DMS114 treated with DMSO at 0.1 percent for 48 hours (cell line): Measurements from ENCODE around the gene LRCH3.

ENCODE experiments used
- DNase-seq: peaks from one replicate; lab custom pipeline; 2025; ENCODE audit not compliant: unreplicated experiment; lab: John Stamatoyannopoulos, UW

Gene LRCH3

DNA sequence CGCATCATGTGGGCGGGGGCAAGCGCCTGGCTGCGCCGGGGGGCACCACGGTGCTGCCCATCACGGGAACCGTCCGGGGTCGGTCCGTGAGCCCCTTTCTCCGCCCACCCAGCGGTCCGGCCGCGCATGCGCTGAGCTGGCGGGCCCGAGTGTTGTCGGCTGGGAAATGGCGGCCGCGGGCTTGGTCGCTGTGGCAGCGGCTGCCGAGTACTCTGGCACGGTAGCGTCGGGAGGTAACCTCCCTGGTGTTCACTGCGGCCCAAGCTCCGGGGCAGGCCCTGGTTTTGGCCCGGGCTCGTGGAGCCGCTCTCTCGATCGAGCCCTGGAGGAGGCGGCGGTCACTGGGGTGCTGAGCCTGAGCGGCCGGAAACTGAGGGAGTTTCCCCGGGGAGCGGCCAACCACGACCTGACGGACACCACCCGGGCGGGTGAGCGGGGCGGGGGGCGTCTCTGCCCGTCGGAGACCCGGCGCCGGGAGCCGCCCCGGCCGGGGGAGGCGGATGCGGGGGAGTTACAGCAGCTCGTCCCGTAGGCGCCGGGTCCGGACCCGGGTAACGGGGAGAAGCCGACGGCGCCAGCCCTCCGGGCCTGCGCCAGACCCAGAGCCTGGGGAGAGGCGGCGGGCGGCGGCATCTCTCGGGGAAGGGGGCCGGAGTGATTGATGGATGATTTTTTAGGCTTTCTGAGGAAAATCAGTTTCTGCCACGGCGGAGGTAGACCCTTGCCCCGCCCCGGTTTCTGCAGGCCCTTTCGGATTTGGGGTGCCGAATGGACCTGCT lies at the start of gene LRCH3:
Gene LRCH3 (plus strand): TSS at position 142 of the 779 bp plus-strand sequence. CDS start 25 bp downstream, at position 167.
- peak; percentile 70 for DNase-seq

DNA sequence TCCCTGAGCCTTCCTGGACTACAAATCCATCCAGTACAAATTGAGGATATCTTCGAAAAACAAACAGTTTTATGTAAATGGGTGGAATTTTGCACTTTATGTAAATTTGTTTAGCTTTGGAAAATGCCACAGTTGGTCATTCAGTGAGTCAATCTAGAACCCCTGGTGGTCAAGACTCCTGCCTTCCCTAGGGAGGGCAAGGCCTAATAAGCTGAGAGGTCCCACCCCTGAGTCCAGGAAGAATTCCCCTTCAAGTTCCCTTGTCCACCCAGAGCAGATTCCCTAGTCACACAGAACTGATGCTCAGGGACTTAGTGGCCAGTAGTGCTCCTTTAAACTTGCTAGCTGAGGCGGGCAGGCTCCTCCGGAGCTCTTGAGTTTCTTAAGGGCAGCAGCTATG lies 48.3 kb upstream of the LRCH3 start:
- no peak for DNase-seq

DNA sequence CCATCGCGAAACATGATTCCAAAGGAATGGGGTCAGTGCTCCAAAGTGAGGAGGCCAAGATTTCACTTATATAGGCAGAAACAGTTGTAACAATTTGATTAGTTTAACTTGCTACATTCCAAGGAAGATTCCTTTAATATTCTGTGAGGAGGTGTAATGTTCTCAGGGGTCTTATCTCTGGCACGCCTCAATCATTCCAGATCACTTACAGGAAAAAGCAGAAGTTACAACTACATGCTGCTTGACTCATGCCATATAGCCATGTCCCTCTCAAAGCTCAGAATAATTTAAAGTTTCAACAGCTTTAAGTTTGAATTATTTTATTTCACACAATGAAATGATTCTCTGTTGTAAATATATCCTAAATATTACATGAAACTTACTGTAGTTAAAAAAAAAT lies 44.8 kb upstream of the LRCH3 start:
- no peak for DNase-seq

- no peak for DNase-seq
Measured at GRCh38 chr3:197746801-197747237, 44.2 kb upstream of the LRCH3 start.

DNA sequence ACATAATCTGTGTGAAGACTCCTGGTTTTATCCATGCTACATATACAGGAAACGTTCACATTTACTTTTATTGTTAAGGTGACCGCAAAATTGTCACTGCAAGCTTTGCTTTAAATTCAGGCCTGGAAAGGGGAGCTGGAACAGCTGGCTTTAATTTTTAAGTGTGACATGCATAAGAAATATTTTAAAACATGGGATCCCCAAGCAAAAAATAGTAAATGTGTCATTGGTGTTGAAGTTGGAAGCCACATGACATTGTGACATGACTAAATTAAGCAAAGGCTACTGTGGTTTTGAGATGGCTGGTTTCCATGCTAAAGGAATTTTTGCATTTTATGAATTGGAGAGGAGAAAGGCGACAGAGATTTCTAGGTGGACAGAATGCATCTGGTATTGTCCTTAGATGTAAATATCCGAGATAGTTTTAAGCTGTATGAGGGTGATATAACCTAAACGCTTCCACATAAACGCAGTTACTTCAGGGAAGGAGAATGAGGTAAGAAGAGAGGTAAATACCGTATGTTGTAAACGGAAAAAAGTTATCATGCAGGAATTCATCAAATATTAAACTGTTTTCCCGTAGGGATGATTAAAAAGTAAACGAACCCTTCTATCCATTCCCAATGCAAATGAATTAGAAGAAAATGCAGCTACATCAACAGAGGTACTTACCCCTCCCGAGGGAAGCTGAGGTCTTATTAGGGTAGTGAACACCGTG lies 42.3 kb upstream of the LRCH3 start:
- no peak for DNase-seq

DNA sequence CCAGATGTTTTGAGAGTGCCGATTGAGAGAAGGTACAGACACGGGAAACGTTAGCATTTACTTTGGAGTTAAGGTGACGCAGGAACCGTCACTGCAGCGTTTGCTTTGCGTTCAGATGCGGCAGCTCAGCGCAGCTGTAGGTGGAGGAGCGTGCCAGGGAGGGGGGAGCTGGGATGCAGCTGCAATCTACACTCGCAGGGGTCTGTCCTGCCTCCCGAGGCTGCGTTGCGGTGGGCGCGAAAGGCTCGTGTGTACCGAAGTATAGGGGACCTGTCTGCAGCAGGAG lies 41.8 kb upstream of the LRCH3 start:
- peak; percentile 69 for DNase-seq

GRCh38 chr3:197749601-197750395 lies 41.3 kb upstream of the LRCH3 start, which contains the start of gene FYTTD1:
FYTTD1 (plus strand) TSS chr3:197749883; CDS start chr3:197749972, 89 bp downstream.
- DNase-seq: peak; percentile 74

DNA sequence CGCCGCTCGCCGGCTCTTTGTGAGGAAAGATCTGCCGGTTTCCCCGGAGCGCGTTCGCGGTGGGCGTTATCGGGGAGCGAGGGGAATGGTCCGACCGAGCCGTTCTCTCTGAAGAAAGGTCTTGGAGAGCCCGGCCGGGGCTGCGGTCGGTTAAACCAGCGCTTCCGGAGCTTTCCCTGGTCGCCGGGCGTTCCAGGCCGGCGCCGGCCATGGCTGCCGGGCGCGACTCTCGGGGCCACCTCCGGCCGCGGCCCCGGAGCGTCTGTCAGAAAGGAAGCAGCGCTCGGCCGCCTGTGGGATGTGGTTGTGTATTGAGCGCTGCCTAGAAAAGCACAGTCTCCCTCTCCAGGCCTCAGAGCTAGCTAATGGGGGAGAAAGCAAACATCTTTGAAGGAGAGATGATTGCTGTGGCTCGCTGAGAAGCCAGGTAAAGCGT lies 40.6 kb upstream of the LRCH3 start:
- DNase-seq: peak; percentile 39

GRCh38 chr3:197750858-197751737 lies 40.0 kb upstream of the LRCH3 start:
- DNase-seq: no peak

DNA sequence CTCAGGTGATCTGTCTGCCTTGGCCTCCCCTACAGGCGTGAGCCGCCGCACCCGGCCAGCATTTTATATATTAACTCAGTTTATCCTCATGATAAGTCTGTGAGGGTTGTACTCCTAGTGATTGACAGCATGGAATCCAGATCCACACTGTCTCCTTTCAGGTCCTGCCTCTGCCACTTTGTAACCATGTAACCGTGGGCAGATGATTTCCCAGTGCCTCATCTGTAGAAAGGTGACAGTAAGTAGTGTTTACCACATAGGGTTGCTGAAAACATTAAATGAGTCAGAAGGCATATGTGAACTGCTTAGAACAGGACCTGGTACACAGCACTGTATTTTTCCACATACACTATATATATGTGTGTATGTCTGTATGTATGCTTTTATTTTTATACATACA lies 38.9 kb upstream of the LRCH3 start:
- DNase-seq: no peak

DNA sequence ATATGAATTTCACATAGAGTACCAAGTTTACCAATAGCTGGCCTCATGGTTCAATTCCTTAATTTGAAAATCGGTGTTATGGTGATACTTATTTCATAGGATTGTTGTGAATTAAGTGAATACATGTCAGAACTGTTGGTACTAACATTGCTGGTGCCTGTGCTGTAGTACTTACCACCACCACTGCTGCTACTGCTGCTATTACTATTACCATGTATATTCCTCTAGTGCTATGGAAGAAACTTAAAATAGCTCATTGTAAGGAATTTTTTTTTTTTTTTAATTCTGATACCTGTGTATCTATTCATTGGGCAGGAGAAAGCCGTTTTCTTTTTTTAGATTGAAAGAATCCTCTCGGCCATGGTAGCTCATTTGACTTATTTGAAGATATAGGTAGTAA lies 37.8 kb upstream of the LRCH3 start:
- no peak for DNase-seq

DNA sequence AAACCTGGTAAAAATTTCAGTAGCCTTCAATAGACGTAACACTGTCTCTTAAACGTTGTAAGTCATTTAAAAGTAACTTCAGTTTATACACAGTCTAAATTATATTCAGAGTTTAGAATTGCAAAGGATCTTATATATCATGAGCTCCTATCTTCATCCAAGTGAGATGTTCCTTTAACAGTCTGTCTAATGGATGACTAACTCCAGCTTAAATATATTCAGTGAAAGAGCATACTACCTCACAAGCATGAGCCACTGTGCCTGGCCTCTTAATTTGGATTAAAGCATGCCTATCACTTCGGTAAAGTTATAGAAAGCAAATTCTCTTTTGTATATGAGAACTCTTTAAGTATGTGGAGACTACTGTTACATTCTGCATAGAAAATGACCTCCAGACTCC lies 34.4 kb upstream of the LRCH3 start:
- no peak for DNase-seq

DNA sequence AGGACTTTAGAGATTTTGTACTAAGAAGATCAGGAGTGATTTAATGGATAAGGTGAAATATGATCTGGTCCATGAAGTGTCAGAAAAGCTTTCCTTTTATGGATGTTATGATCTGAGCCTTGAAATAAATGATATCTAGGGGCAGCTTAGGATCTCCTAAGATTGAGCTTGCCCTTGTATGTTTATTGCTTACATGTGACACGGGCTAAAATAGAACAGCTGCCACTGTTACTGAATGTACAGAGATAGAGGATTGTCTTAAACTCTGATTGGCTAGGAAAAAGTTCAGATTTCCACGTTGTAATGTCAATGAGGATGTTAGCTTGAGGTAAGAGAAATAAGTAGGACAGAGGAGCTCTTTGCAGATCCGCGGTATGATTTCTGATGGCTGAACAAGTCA lies 32.5 kb upstream of the LRCH3 start:
- DNase-seq: no peak

DNA sequence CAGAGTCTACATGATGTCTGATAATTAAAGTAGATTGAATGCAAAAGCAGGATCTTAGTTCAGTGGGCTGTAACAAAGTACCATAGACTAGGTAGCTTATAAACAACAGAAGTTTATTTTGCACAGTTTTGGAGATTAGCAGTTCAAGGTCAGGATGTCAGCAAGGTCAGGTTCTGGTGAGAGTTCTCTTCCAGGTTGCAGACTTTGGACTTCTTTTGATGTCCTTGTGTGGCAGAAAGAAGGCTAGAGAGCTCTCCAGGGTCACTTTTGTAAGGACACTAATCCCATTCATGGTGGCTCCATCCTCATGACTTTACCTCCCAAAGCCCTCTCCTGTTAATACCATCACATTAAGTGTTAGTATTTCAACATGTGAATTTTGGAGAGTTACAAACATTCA lies 29.3 kb upstream of the LRCH3 start:
- no peak for DNase-seq

- no peak for DNase-seq
Measured at GRCh38 chr3:197775317-197775716, 15.7 kb upstream of the LRCH3 start.

- no peak for DNase-seq
Measured at GRCh38 chr3:197782230-197782629, 8.8 kb upstream of the LRCH3 start.

DNA sequence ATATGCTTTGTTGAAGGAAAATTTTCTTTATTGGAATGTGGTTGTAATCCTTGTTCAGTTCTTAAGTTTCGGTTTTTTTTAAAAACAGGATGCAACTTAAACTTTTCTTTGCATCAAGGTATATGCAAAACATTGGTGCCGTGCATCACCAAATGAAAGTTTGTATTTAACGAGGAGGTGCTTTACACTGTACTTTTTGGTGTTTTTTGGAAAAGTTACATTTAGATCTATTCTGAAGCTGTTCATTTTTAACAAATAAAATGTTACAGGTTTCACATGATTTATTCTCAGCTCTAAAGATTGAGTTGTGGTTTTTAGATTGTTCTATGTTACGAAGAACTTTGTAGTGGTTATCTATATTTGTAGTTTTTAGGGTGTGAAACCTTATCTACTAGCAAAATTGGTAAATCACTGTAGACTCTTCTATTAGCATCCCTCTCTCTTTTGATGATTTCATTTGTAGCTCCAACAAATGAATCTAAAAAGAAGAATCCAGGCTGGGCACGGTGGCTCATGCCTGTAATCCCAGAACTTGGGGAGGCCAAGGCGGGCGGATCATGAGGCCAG lies 7.0 kb upstream of the LRCH3 start:
- no peak for DNase-seq

- no peak for DNase-seq
Measured at GRCh38 chr3:197787412-197787811, 3.6 kb upstream of the LRCH3 start.

- no peak for DNase-seq
Measured at GRCh38 chr3:197789309-197789708, 1.7 kb upstream of the LRCH3 start.

GRCh38 chr3:197790033-197790432 lies 1.0 kb upstream of the LRCH3 start:
- DNase-seq: no peak
